SK-N-SH (cell line): ENCODE data around the gene ENTHD1. TPM values are rescaled to one million over a fixed set of nuclear protein-coding genes. Genes with fewer than 3 reads are reported as not detected.

Source experiments
- CTCF ChIA-PET: fragments of 300-600, 350-600 bp; formaldehyde crosslinking; extraction: SDS; loops from one replicate; lab custom pipeline; 2021; lab: Yijun Ruan, JAX
- POLR2A ChIA-PET: fragments of 350-600 bp; sonication (Branson Sonifier 250); formaldehyde crosslinking; extraction: SDS; loops from one replicate; lab custom pipeline; 2020; ENCODE audit warnings: antibody characterized with exemption, inconsistent platforms; lab: Yijun Ruan, JAX
- DNase-seq: peaks from one replicate; pipeline ENCODE4 v3.0.0; 2012
- H2AFZ ChIP-seq: fragments of 200-600 bp; sonication (generic); 2 replicates; pipeline ENCODE4 v1.8.1; 2016; ENCODE audit warnings: antibody characterized with exemption, mild to moderate bottlenecking, low read depth
- H3F3A ChIP-seq: fragments of 200-600 bp; sonication (generic); replicated peaks from 2 replicates; pipeline ENCODE3; 2016; ENCODE audit warnings: antibody characterized with exemption, mild to moderate bottlenecking; ENCODE audit not compliant: insufficient read depth
- H3K27ac ChIP-seq, 2 experiments: fragments of 200-500 bp in 1 of 2; fragments of 200-600 bp in 1 of 2; sonication (Bioruptor generic) in 1 of 2; sonication (generic), shearing (Covaris generic) in 1 of 2; 2 replicates each; pipeline versions ENCODE4 v1.5.1 to v1.6.1; 2014 to 2016; ENCODE audit warnings: low read depth in 2 of 2, inconsistent platforms in 1 of 2, low read length in 1 of 2, mild to moderate bottlenecking in 1 of 2, mixed read lengths in 1 of 2
- H3K27me3 ChIP-seq: fragments of 200-600 bp; sonication (generic), shearing (Covaris generic); 2 replicates; pipeline ENCODE4 v1.6.1; 2016; ENCODE audit warnings: mixed run types; ENCODE audit not compliant: insufficient read depth
- H3K36me3 ChIP-seq, 2 experiments: fragments of 200-500 bp in 1 of 2; fragments of 200-600 bp in 1 of 2; sonication (Bioruptor generic) in 1 of 2; sonication (generic) in 1 of 2; replicated peaks in 1 of 2; 2 replicates each; pipeline versions ENCODE3 to v1.5.1; 2014 to 2016; ENCODE audit warnings: low read length in 1 of 2, mild to moderate bottlenecking in 1 of 2; ENCODE audit not compliant: insufficient read depth in 2 of 2, control insufficient read depth in 1 of 2
- H3K4me1 ChIP-seq, 2 experiments: fragments of 200-500 bp in 1 of 2; fragments of 200-600 bp in 1 of 2; sonication (Bioruptor generic) in 1 of 2; sonication (generic), shearing (Covaris generic) in 1 of 2; 2 replicates each; pipeline versions ENCODE4 v1.5.1 to v1.6.1; 2014 to 2016; ENCODE audit warnings: low read depth in 1 of 2, low read length in 1 of 2, mixed run types in 1 of 2; ENCODE audit not compliant: insufficient read depth in 2 of 2, control insufficient read depth in 1 of 2
- H3K4me2 ChIP-seq: fragments of 200-600 bp; sonication (generic), shearing (Covaris generic); 2 replicates; pipeline ENCODE4 v1.6.1; 2017; ENCODE audit warnings: mixed run types
- H3K4me3 ChIP-seq, 2 experiments: fragments of 200-500 bp in 1 of 2; fragments of 200-600 bp in 1 of 2; sonication (Bioruptor generic) in 1 of 2; sonication (generic), shearing (Covaris generic) in 1 of 2; 2 replicates each; pipeline versions ENCODE4 v1.5.1 to v1.8.1; 2014 to 2016; ENCODE audit warnings: low read depth in 2 of 2, inconsistent platforms in 1 of 2, low read length in 1 of 2, mild to moderate bottlenecking in 1 of 2, mixed read lengths in 1 of 2, moderate library complexity in 1 of 2
- H3K79me2 ChIP-seq: fragments of 200-600 bp; sonication (generic); 2 replicates; pipeline ENCODE4 v1.8.1; 2017; ENCODE audit warnings: mild to moderate bottlenecking; ENCODE audit not compliant: insufficient read depth
- H3K9ac ChIP-seq: fragments of 200-600 bp; sonication (generic); 2 replicates; pipeline ENCODE4 v1.6.1; 2017; ENCODE audit warnings: mixed run types
- H3K9me2 ChIP-seq: fragments of 200-600 bp; sonication (generic); 2 replicates; pipeline ENCODE4 v1.6.1; 2017; ENCODE audit warnings: mixed run types
- H3K9me3 ChIP-seq: fragments of 200-600 bp; sonication (generic); 2 replicates; pipeline ENCODE4 v1.6.1; 2017; ENCODE audit warnings: mixed run types, mild to moderate bottlenecking, moderate library complexity
- H4K20me1 ChIP-seq: fragments of 200-600 bp; sonication (generic); 2 replicates; pipeline ENCODE4 v1.6.1; 2017; ENCODE audit warnings: mild to moderate bottlenecking, mixed run types; ENCODE audit not compliant: insufficient read depth
- ELF1 ChIP-seq: IDR thresholded peaks from 2 replicates; pipeline ENCODE4 v1.4.0; 2012
- FOSL2 ChIP-seq: IDR thresholded peaks from 2 replicates; pipeline ENCODE4 v1.4.0; 2012; ENCODE audit warnings: low read depth, mild to moderate bottlenecking, moderate library complexity, borderline replicate concordance
- FOXJ3 ChIP-seq: sonication (generic); formaldehyde crosslinking; IDR thresholded peaks from 2 replicates; pipeline ENCODE4 v1.5.1; 2020; ENCODE audit warnings: mild to moderate bottlenecking, missing genetic modification reagents
- IRF3 ChIP-seq: fragments of 150-350 bp; IDR thresholded peaks from 2 replicates; pipeline ENCODE4 v1.6.1; 2016; ENCODE audit warnings: mild to moderate bottlenecking, low read depth, low read length
- MXI1 ChIP-seq: IDR thresholded peaks from 2 replicates; pipeline ENCODE4 v1.6.1; 2012; ENCODE audit warnings: mild to moderate bottlenecking, low read depth, low read length, improper control_type of control experiment
- NRF1 ChIP-seq: IDR thresholded peaks from 2 replicates; pipeline ENCODE4 v1.6.1; 2012; ENCODE audit warnings: low read depth, mild to moderate bottlenecking, low read length
- RXRA ChIP-seq: IDR thresholded peaks from 2 replicates; pipeline ENCODE4 v1.4.0; 2012; ENCODE audit warnings: low read depth, mild to moderate bottlenecking, borderline replicate concordance
- SIN3A ChIP-seq: IDR thresholded peaks from 2 replicates; pipeline ENCODE4 v1.6.1; 2012; ENCODE audit warnings: low read depth, mild to moderate bottlenecking, low read length, moderate library complexity, borderline replicate concordance
- WGBS: methylation state at CpG from one replicate; pipeline ENCODE4 v1.1.6; 2017; ENCODE audit warnings: low lambda C conversion rate; 5-methylcytosine and 5-hydroxymethylcytosine counted together
- polyA plus RNA-seq, 3 experiments: library from polyadenylated mRNA; depleted of rRNA; stranded (reverse); fragments of >200 nt; gene quantifications; 2 replicates each; pipeline ENCODE4 v1.2.3, GENCODE V29; 2012
- TF ChIP-seq, protein P1 (sequence below): IDR thresholded peaks from 2 replicates; pipeline ENCODE4 v1.4.0; 2012; ENCODE audit warnings: low read depth, borderline replicate concordance
- TF ChIP-seq, protein P2 (sequence below): IDR thresholded peaks from 2 replicates; pipeline ENCODE4 v1.6.1; 2012; ENCODE audit warnings: mild to moderate bottlenecking, low read depth, low read length, moderate library complexity
- TF ChIP-seq, protein P3 (sequence below): fragments of 150-350 bp; IDR thresholded peaks from 2 replicates; pipeline ENCODE4 v1.6.1; 2017; ENCODE audit warnings: antibody characterized with exemption, low read length, low read depth, borderline replicate concordance
- TF ChIP-seq, protein P4 (sequence below): IDR thresholded peaks from 2 replicates; pipeline ENCODE4; 2012

Gene ENTHD1
- polyA plus RNA-seq, 1 of the 3 experiments (the other 2 are of a cell fraction) = not detected

DNA sequence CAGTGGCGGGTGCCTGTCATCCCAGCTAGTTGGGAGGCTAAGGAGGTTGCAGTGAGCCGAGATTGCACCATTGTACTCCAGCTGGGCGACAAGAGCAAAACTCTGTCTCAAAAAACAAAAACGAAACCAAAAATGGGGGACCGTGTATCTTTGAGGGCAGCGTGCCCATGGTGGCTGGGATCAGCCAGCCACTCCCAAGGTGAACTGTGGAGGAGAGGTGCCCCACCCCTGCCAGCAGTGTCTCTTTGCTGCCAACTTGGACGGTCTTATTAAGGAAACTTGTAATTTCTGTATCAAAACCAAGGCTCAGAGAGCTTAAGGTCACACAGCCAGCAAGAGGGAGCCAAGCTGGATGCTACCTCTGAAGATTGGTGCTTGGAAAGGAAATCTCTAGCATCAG, 175.4 kb downstream of the ENTHD1 start:
- H2AFZ ChIP-seq = no peak overlapping the region
- H3K9ac ChIP-seq = no peak overlapping the region
- no peaks in the 10 kb centered on the region for H3F3A ChIP-seq
- WGBS = 53% methylated on average over 4 of the region's 7 CpGs
- no peaks in the 10 kb centered on the region for H3K9me2 ChIP-seq
- ChIA-PET CTCF (no interaction called here), POLR2A (no interaction called here)
- no peaks in the 10 kb centered on the region for H3K9me3 ChIP-seq
- H3K27me3 ChIP-seq = no peaks in the 10 kb centered on the region
- no peaks in the 10 kb centered on the region for H3K36me3 ChIP-seq
- no peak overlapping the region for H3K4me2 ChIP-seq
- no peak overlapping the region for H3K27ac ChIP-seq
- DNase-seq = no peak
- H3K79me2 ChIP-seq = no peaks in the 10 kb centered on the region
- TF ChIP-seq, protein P1, sequence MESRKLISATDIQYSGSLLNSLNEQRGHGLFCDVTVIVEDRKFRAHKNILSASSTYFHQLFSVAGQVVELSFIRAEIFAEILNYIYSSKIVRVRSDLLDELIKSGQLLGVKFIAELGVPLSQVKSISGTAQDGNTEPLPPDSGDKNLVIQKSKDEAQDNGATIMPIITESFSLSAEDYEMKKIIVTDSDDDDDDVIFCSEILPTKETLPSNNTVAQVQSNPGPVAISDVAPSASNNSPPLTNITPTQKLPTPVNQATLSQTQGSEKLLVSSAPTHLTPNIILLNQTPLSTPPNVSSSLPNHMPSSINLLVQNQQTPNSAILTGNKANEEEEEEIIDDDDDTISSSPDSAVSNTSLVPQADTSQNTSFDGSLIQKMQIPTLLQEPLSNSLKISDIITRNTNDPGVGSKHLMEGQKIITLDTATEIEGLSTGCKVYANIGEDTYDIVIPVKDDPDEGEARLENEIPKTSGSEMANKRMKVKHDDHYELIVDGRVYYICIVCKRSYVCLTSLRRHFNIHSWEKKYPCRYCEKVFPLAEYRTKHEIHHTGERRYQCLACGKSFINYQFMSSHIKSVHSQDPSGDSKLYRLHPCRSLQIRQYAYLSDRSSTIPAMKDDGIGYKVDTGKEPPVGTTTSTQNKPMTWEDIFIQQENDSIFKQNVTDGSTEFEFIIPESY = no peak
- TF ChIP-seq ELF1 (no peak), RXRA (no peak), MXI1 (no peak), NRF1 (no peak), IRF3 (no peak), FOSL2 (no peak), SIN3A (no peak), FOXJ3 (CRISPR knock-in tag) (no peak)
- TF ChIP-seq, protein P2, sequence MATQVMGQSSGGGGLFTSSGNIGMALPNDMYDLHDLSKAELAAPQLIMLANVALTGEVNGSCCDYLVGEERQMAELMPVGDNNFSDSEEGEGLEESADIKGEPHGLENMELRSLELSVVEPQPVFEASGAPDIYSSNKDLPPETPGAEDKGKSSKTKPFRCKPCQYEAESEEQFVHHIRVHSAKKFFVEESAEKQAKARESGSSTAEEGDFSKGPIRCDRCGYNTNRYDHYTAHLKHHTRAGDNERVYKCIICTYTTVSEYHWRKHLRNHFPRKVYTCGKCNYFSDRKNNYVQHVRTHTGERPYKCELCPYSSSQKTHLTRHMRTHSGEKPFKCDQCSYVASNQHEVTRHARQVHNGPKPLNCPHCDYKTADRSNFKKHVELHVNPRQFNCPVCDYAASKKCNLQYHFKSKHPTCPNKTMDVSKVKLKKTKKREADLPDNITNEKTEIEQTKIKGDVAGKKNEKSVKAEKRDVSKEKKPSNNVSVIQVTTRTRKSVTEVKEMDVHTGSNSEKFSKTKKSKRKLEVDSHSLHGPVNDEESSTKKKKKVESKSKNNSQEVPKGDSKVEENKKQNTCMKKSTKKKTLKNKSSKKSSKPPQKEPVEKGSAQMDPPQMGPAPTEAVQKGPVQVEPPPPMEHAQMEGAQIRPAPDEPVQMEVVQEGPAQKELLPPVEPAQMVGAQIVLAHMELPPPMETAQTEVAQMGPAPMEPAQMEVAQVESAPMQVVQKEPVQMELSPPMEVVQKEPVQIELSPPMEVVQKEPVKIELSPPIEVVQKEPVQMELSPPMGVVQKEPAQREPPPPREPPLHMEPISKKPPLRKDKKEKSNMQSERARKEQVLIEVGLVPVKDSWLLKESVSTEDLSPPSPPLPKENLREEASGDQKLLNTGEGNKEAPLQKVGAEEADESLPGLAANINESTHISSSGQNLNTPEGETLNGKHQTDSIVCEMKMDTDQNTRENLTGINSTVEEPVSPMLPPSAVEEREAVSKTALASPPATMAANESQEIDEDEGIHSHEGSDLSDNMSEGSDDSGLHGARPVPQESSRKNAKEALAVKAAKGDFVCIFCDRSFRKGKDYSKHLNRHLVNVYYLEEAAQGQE = no peak
- TF ChIP-seq, protein P3, sequence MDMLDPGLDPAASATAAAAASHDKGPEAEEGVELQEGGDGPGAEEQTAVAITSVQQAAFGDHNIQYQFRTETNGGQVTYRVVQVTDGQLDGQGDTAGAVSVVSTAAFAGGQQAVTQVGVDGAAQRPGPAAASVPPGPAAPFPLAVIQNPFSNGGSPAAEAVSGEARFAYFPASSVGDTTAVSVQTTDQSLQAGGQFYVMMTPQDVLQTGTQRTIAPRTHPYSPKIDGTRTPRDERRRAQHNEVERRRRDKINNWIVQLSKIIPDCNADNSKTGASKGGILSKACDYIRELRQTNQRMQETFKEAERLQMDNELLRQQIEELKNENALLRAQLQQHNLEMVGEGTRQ = no peak
- TF ChIP-seq, protein P4, sequence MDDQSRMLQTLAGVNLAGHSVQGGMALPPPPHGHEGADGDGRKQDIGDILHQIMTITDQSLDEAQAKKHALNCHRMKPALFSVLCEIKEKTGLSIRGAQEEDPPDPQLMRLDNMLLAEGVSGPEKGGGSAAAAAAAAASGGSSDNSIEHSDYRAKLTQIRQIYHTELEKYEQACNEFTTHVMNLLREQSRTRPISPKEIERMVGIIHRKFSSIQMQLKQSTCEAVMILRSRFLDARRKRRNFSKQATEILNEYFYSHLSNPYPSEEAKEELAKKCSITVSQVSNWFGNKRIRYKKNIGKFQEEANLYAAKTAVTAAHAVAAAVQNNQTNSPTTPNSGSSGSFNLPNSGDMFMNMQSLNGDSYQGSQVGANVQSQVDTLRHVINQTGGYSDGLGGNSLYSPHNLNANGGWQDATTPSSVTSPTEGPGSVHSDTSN = no peak
- no peaks in the 10 kb centered on the region for H4K20me1 ChIP-seq
- H3K4me3 ChIP-seq = no peak overlapping the region
- peaks cover 0 to 2% of the 10 kb centered on the region in 2 experiments; a peak in 1 of 4 replicates for H3K4me1 ChIP-seq
